Measurements from ENCODE around the gene GCKR.

GCKR gene

GRCh38 chr2:27496357-27497287 lies at the start of gene GCKR:
TSS of gene GCKR (plus strand) at chr2:27496839. CDS start at chr2:27496905, 66 bp downstream.
- no peak for DNase-seq

GRCh38 chr2:27448381-27448780 lies 48.3 kb upstream of the GCKR start:
- DNase-seq = no peak

- no peak for DNase-seq
Measured at GRCh38 chr2:27451095-27451494, 45.5 kb upstream of the GCKR start.

- DNase-seq = no peak
Measured at GRCh38 chr2:27453968-27454367, 42.7 kb upstream of the GCKR start.

- DNase-seq = no peak
Measured at GRCh38 chr2:27461118-27461517, 35.5 kb upstream of the GCKR start.

GRCh38 chr2:27464443-27464842 lies 32.2 kb upstream of the GCKR start:
- no peak for DNase-seq

- no peak for DNase-seq
Measured at GRCh38 chr2:27471961-27472360, 24.7 kb upstream of the GCKR start.

GRCh38 chr2:27485496-27485895 lies 11.1 kb upstream of the GCKR start:
- DNase-seq = no peak

- no peak for DNase-seq
Measured at GRCh38 chr2:27489118-27489497, 7.5 kb upstream of the GCKR start.

GRCh38 chr2:27489498-27490397 lies 6.9 kb upstream of the GCKR start, which contains the start of gene IFT172:
TSS of gene IFT172 (minus strand) at chr2:27489743. CDS start at chr2:27489653, 90 bp downstream.
- peak; percentile 100 for DNase-seq

GRCh38 chr2:27492557-27492956 lies 4.1 kb upstream of the GCKR start:
- DNase-seq = no peak

- DNase-seq = no peak
Measured at GRCh38 chr2:27493948-27494283, 2.7 kb upstream of the GCKR start.

GRCh38 chr2:27494284-27494943 lies 2.2 kb upstream of the GCKR start:
- no peak for DNase-seq

GRCh38 chr2:27494944-27495554 lies 1.6 kb upstream of the GCKR start, which contains the start of gene FNDC4:
TSS of gene FNDC4 (minus strand) at chr2:27495200. CDS start at chr2:27494679, 521 bp downstream.
- DNase-seq = no peak

GRCh38 chr2:27495840-27496356 lies 741 bp upstream of the GCKR start:
- DNase-seq = no peak

- no peak for DNase-seq
Measured at GRCh38 chr2:27497288-27497627, 619 bp downstream of the GCKR start.

- DNase-seq = no peak
Measured at GRCh38 chr2:27498975-27499374, 2.3 kb downstream of the GCKR start.

- DNase-seq = no peak
Measured at GRCh38 chr2:27501042-27501441, 4.4 kb downstream of the GCKR start.

- DNase-seq = no peak
Measured at GRCh38 chr2:27502142-27502541, 5.5 kb downstream of the GCKR start.

GRCh38 chr2:27506587-27506986 lies 9.9 kb downstream of the GCKR start:
- DNase-seq = no peak

- DNase-seq = no peak
Measured at GRCh38 chr2:27507293-27507692, 10.7 kb downstream of the GCKR start.

- no peak for DNase-seq
Measured at GRCh38 chr2:27509326-27509725, 12.7 kb downstream of the GCKR start.

Measured in CD4-positive, alpha-beta T cell treated with Interleukin-4 for 4 hours (primary cell).